Measurements from ENCODE around the gene GALNT15.

GALNT15 gene

GRCh38 chr3:16134173-16134928, 40.1 kb upstream of the GALNT15 start:
- no peak overlapping the region for H3K4me3 ChIP-seq (replicated peaks in 1 of 2; ENCODE audit: low read depth in 2 of 2, low read length in 2 of 2)
- no peak for TF ChIP-seq CTCF (IDR thresholded peaks at IDR 0.05; ENCODE audit: low read depth, low read length)
- DNase-seq (ENCODE audit: low read depth in 2 of 2): peak in 1 of 2 donors; percentile 51

- TF ChIP-seq CTCF (IDR thresholded peaks at IDR 0.05; ENCODE audit: low read depth, low read length): no peak
- DNase-seq (ENCODE audit: low read depth in 2 of 2): peak; percentile 71 to 87
These were observed 38.4 kb upstream of the GALNT15 start for GRCh38 chr3:16136055-16136454.

GRCh38 chr3:16137044-16137443, 37.4 kb upstream of the GALNT15 start:
- DNase-seq (ENCODE audit: low read depth in 2 of 2): peak in 1 of 2 donors; percentile 59
- no peak overlapping the region for H3K4me3 ChIP-seq (replicated peaks in 1 of 2; ENCODE audit: low read depth in 2 of 2, low read length in 2 of 2)
- no peak for TF ChIP-seq CTCF (IDR thresholded peaks at IDR 0.05; ENCODE audit: low read depth, low read length)

More at GRCh38 chr3:16136055-16136454, 38.4 kb upstream of the GALNT15 start:
- no peak overlapping the region for H3K4me3 ChIP-seq (replicated peaks in 1 of 2; ENCODE audit: low read depth in 2 of 2, low read length in 2 of 2)

- DNase-seq (ENCODE audit: low read depth in 2 of 2): no peak
- no peak overlapping the region for H3K4me3 ChIP-seq (replicated peaks in 1 of 2; ENCODE audit: low read depth in 2 of 2, low read length in 2 of 2)
- TF ChIP-seq CTCF (IDR thresholded peaks at IDR 0.05; ENCODE audit: low read depth, low read length): no peak
These were observed 36.5 kb upstream of the GALNT15 start for GRCh38 chr3:16137977-16138376.

GRCh38 chr3:16140116-16140893, 34.2 kb upstream of the GALNT15 start:
- peak; percentile 92 to 98 for DNase-seq (ENCODE audit: low read depth in 2 of 2)
- no peak overlapping the region for H3K4me3 ChIP-seq (replicated peaks in 1 of 2; ENCODE audit: low read depth in 2 of 2, low read length in 2 of 2)
- TF ChIP-seq CTCF (IDR thresholded peaks at IDR 0.05; ENCODE audit: low read depth, low read length): no peak

- no peak overlapping the region for H3K4me3 ChIP-seq (replicated peaks in 1 of 2; ENCODE audit: low read depth in 2 of 2, low read length in 2 of 2)
- DNase-seq (ENCODE audit: low read depth in 2 of 2): no peak
- no peak for TF ChIP-seq CTCF (IDR thresholded peaks at IDR 0.05; ENCODE audit: low read depth, low read length)
These were observed 33.6 kb upstream of the GALNT15 start for GRCh38 chr3:16140894-16141285.

Measured in cardiac fibroblast (primary cell).